Suprapubic skin (tissue), 4 donors: ENCODE measurements around the gene STAB2. TPM values are rescaled to one million over a fixed set of nuclear protein-coding genes. Genes with fewer than 3 reads are reported as not detected.
"Not testable (repeated sequence)": the region's sequence is repeated elsewhere in the genome, so short reads cannot be mapped to it uniquely, and the experiment has no call there.

ENCODE experiments used
- DNase-seq, 2 donors: peaks; one replicate each; pipeline ENCODE4 v3.0.0-alpha.2; 2019; ENCODE audit warnings: low spot score in 2 of 2
- H3K27ac ChIP-seq: fragments of 200-600 bp; sonication (generic); one replicate; pipeline ENCODE4 v1.5.1; 2019
- H3K27me3 ChIP-seq: fragments of 200-600 bp; sonication (generic); one replicate; pipeline ENCODE4 v1.5.1; 2019
- H3K36me3 ChIP-seq: fragments of 200-600 bp; sonication (generic); one replicate; pipeline ENCODE4 v1.5.1; 2019
- H3K4me1 ChIP-seq: fragments of 200-600 bp; sonication (generic); one replicate; pipeline ENCODE4 v1.5.1; 2019
- H3K4me3 ChIP-seq: fragments of 200-600 bp; sonication (generic); one replicate; pipeline ENCODE4 v1.5.1; 2019; ENCODE audit warnings: mild to moderate bottlenecking
- H3K9me3 ChIP-seq: fragments of 200-600 bp; sonication (generic); one replicate; pipeline ENCODE4 v1.5.1; 2019
- EP300 ChIP-seq: sonication (generic); formaldehyde crosslinking; IDR thresholded peaks from one replicate; pipeline ENCODE4 v1.6.1; 2017; ENCODE audit warnings: antibody characterized with exemption
- POLR2A ChIP-seq, 2 donors: fragments of 450-650 bp; IDR thresholded peaks; one replicate each; pipeline ENCODE4 v1.6.1; 2017; ENCODE audit warnings: antibody characterized with exemption in 2 of 2, mild to moderate bottlenecking in 2 of 2, moderate library complexity in 2 of 2
- POLR2AphosphoS5 ChIP-seq, 3 donors: sonication (generic); formaldehyde crosslinking; IDR thresholded peaks; one replicate each; pipeline ENCODE4 v1.6.1; 2017; ENCODE audit warnings: antibody characterized with exemption in 3 of 3
- WGBS: methylation state at CpG from one replicate; pipeline ENCODE4 v1.1.5; 2018; 5-methylcytosine and 5-hydroxymethylcytosine counted together
- total RNA-seq, 4 donors: library from RNA; depleted of rRNA; stranded (reverse); fragments of >200 nt; gene quantifications; one replicate each; pipeline ENCODE4 v1.1.0, GENCODE V29; 2016
- TF ChIP-seq, protein P1 (sequence below), 2 donors: fragments of 200-600 bp in 1 of 2; fragments of 450-650 bp in 1 of 2; sonication (generic) in 1 of 2; IDR thresholded peaks; one replicate each; pipeline ENCODE4 v1.5.1; 2016 to 2019; ENCODE audit warnings: antibody characterized with exemption in 2 of 2, mild to moderate bottlenecking in 1 of 2, moderate library complexity in 1 of 2

The STAB2 gene
- total RNA-seq, 4 donors from 2014 or later: 0.34 TPM; not detected in 3

DNA sequence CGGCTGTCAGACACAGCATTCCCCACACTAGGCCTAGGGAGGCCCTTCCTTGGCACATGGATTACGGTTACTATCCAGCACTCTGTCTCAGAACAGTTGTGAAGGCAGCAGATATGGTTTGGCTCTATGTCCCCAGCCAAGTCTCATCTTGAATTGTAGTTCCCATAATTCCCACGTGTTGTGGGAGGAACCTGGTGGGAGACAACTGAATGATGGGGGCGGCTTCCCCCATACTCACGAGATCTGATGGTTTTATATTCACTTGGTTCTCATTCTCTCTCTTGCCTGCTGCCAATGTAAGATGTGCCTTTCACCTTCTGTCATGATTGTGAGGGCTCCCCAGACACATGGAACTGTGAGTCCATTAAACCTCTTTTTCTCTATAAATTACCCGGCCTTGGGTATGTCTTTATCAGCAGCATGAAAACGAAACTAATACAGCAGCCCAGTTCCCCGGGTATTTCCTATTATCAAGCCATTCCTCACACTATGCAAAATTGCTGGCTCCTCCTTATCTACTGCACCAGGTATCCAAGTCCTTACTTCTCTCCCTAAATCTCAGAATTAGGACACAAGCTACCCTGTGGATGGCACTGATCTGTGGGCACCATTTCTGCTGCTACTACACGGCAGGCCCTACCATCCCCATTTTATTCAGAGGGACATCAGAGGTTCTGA lies 220.6 kb downstream of the STAB2 start:
- peaks cover 3% of the 10 kb centered on the region for H3K4me1 ChIP-seq
- DNase-seq: no peak
- WGBS: 89% methylated on average over 9 of the region's 9 CpGs
- no peaks in the 10 kb centered on the region for H3K36me3 ChIP-seq
- no peaks in the 10 kb centered on the region for H3K9me3 ChIP-seq
- no peaks in the 10 kb centered on the region for H3K27me3 ChIP-seq
- TF ChIP-seq EP300 (no peak), POLR2AphosphoS5 (IDR thresholded peaks at IDR 0.05) (no peak), POLR2A (IDR thresholded peaks at IDR 0.05) (no peak)
- TF ChIP-seq, protein P1, sequence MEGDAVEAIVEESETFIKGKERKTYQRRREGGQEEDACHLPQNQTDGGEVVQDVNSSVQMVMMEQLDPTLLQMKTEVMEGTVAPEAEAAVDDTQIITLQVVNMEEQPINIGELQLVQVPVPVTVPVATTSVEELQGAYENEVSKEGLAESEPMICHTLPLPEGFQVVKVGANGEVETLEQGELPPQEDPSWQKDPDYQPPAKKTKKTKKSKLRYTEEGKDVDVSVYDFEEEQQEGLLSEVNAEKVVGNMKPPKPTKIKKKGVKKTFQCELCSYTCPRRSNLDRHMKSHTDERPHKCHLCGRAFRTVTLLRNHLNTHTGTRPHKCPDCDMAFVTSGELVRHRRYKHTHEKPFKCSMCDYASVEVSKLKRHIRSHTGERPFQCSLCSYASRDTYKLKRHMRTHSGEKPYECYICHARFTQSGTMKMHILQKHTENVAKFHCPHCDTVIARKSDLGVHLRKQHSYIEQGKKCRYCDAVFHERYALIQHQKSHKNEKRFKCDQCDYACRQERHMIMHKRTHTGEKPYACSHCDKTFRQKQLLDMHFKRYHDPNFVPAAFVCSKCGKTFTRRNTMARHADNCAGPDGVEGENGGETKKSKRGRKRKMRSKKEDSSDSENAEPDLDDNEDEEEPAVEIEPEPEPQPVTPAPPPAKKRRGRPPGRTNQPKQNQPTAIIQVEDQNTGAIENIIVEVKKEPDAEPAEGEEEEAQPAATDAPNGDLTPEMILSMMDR (IDR thresholded peaks at IDR 0.05): no peak
- H3K4me3 ChIP-seq: no peak overlapping the region
- no peak overlapping the region for H3K27ac ChIP-seq

DNA sequence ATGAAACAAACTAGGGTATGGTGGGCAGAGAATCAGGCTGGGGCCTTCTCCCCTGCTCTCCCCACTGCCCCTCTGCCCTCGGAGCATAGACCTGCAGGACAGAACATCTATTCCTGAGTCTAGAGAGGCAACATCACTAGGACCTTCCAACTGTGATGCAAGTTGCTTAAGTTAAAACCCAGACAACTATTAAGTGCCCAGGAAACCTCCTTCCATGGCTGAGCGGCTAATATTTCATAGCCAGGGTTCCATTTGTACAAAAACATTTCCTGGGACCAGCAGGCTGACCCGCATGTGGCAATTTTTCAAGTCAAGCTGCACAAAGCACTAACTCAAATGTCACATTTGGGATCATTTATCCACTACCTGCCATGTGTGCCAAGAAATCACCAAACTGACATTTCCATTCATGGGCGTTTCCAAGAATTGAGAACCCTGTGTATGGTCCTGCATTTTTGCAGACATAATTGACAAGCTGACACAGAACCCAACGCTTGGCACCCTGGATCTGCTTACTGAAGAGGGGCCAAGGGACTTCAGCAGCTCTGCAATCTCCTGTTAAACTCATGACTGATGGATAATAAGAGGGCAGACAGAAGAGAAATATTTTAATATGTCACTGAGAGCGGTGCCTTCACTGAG lies 221.3 kb downstream of the STAB2 start:
- WGBS: 80% methylated on average over 6 of the region's 6 CpGs
- no peak overlapping the region for H3K4me3 ChIP-seq
- TF ChIP-seq EP300 (no peak), POLR2A (IDR thresholded peaks at IDR 0.05) (no peak), POLR2AphosphoS5 (IDR thresholded peaks at IDR 0.05) (no peak)
- TF ChIP-seq, protein P1 (IDR thresholded peaks at IDR 0.05): no peak
- no peaks in the 10 kb centered on the region for H3K4me1 ChIP-seq
- DNase-seq: no peak
- H3K36me3 ChIP-seq: peaks cover 4% of the 10 kb centered on the region
- H3K27ac ChIP-seq: no peak overlapping the region
- no peaks in the 10 kb centered on the region for H3K27me3 ChIP-seq
- H3K9me3 ChIP-seq: no peaks in the 10 kb centered on the region

DNA sequence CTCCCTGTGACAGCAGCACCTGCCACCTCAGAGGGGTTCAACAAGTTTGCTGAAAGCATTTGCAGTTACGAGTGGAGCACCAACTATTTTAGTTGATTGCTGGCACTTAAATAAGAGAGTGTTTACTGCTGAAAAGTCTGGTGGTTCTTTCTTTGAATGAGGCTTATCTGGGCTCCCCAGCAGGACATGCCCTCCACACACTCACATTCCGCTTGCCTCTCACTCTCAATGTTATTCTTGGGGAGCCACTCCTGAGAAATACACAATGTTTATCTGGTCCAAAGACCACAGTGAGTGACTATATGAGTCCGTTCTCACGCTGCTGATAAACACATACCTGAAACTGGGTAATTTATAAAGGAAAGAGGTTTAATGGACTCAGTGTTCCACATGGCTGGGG lies 222.1 kb downstream of the STAB2 start:
- Histone ChIP-seq H3K9me3 (no peaks in the 10 kb centered on the region), H3K27me3 (no peaks in the 10 kb centered on the region), H3K36me3 (peaks cover 5% of the 10 kb centered on the region), H3K4me3 (no peak overlapping the region), H3K27ac (no peak overlapping the region), H3K4me1 (no peaks in the 10 kb centered on the region)
- TF ChIP-seq POLR2A (IDR thresholded peaks at IDR 0.05) (no peak), EP300 (no peak), POLR2AphosphoS5 (IDR thresholded peaks at IDR 0.05) (no peak)
- TF ChIP-seq, protein P1 (IDR thresholded peaks at IDR 0.05): no peak
- 97% methylated on average over 4 of the region's 4 CpGs for WGBS
- DNase-seq: no peak

DNA sequence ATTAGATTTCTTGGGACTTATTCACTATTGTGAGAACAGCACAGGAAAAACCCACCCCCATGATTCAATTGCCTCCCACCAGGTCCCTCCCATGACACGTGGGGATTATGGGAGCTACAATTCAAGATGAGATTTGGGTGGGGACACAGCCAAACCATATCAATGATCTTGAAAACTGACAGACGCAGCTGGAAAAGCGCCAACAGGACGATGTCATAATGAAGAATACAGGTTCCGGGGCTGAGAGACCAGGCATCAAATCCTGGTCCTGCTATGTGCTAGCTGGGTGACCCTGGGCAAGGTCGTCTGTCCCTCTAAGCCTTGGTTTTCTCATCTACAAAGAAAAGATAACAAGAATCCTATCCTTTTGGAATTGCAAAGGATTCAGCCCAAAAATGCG lies 222.6 kb downstream of the STAB2 start:
- H3K4me1 ChIP-seq, H3K9me3 ChIP-seq, DNase-seq, H3K4me3 ChIP-seq, H3K27me3 ChIP-seq, H3K27ac ChIP-seq, H3K36me3 ChIP-seq: not testable (repeated sequence)
- WGBS: 82% methylated on average over 7 of the region's 7 CpGs

DNA sequence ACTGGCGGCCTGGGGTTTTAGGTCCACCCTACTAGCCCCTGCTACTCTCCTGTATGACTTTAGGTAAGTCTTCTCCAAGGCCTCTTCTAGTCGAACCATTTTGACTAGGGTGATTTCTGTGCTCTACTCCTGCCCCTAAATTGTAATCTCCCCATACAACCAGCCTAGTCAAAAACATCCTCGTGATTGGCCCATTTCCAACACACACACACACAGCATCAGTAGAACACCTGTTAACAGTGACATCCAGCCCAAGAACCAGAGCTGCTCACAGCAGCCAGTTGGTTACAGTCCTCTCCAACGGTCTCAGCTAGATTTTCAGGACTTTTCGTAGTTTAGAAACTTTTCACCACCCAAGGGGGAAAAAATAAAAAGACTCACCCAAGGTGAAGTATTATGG lies 223.0 kb downstream of the STAB2 start:
- H3K36me3 ChIP-seq: peaks cover 5% of the 10 kb centered on the region

More for the DNA sequence above, 223.0 kb downstream of the STAB2 start:
- Histone ChIP-seq H3K4me3 (no peak overlapping the region), H3K4me1 (no peaks in the 10 kb centered on the region), H3K9me3 (no peaks in the 10 kb centered on the region), H3K27ac (no peak overlapping the region), H3K27me3 (no peaks in the 10 kb centered on the region)
- TF ChIP-seq POLR2AphosphoS5 (IDR thresholded peaks at IDR 0.05): no peak
- TF ChIP-seq POLR2A (IDR thresholded peaks at IDR 0.05): no peak
- TF ChIP-seq, protein P1 (IDR thresholded peaks at IDR 0.05): no peak
- no peak for TF ChIP-seq EP300
- 78% methylated on average over 5 of the region's 5 CpGs for WGBS
- no peak for DNase-seq
